ENCODE data around the gene PHACTR3. TPM values are rescaled to one million over a fixed set of nuclear protein-coding genes. Genes with fewer than 3 reads are reported as not detected.

PHACTR3 gene
- total RNA-seq, 1 experiment from 2014 or later: 30.6 TPM

DNA sequence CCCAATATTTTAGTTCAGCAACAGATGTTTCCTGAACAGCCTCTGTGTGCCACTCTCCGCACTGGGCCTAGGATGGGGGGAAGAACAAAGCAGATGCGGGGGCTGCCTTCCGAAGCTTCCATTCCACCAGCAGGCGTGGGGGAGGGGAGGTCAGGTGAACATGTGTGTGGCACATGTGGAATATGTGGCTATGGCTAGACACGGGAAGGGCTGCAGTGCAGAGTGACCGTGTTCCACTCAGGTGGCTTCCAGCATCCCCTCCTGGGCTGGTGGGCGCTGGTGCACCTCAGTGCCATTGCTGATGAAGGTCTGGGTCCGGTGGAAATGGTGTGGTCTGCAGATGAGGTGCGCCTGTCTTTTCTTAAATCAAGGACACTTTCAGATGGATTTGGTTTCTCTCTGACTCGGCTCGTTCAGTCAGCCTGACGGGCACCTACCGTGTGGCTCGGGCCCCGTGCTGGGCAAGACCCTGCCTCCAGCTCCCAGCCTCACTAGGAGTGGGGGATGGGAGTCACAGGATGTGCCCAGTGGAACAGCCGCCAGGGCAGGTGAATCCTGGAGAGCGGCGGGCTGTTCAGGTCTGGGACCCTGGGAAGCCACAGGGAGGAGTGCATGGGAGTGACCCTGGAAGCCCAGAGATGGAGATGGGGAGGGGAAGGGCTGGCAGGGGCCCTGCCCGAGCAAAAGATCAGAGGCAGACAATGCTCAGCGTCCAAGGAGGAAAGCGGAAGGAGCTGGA is 218.1 kb downstream of the PHACTR3 start:
- ChIA-PET CTCF (no interaction called here), POLR2A (ENCODE audit: unreplicated experiment) (no interaction called here)
- Histone ChIP-seq H2AFZ (ENCODE audit: low read length) (no peak overlapping the region), H3K9me3 (ENCODE audit: low read length) (no peaks in the 10 kb centered on the region), H3F3A (ENCODE audit: low read length, unreplicated experiment) (no peaks in the 10 kb centered on the region), H3K79me2 (ENCODE audit: low read length) (no peaks in the 10 kb centered on the region), H3K9ac (ENCODE audit: low read length) (no peak overlapping the region), H4K20me1 (ENCODE audit: low read length) (no peaks in the 10 kb centered on the region), H3K4me3 (ENCODE audit: low read length) (no peak overlapping the region), H3K27me3 (ENCODE audit: low read length) (no peaks in the 10 kb centered on the region), H3K4me2 (ENCODE audit: low read length) (no peak overlapping the region), H3K27ac (ENCODE audit: low read length) (no peak overlapping the region), H3K4me1 (ENCODE audit: insufficient read depth, low read length) (peaks cover 16% of the 10 kb centered on the region), H3K9me2 (replicated peaks; ENCODE audit: low read length) (no peaks in the 10 kb centered on the region), H3K36me3 (ENCODE audit: low read depth, low read length) (no peaks in the 10 kb centered on the region)
- TF ChIP-seq EZH2 (IDR thresholded peaks at IDR 0.05; ENCODE audit: low read length, unreplicated experiment): no peak
- no peak for TF ChIP-seq CTCF (conservative IDR thresholded peaks at IDR 0.05; ENCODE audit: low read depth, low read length)
- ATAC-seq (no peak), DNase-seq (no peak)
- intact Hi-C loops (cut with micrococcal nuclease): no loop called here
- no TSS peak for BruUV-seq (replicated peaks)

GRCh38 chr20:59823030-59823423 is 218.7 kb downstream of the PHACTR3 start:
- DNase-seq (no peak), ATAC-seq (no peak)
- Histone ChIP-seq H3K4me1 (ENCODE audit: insufficient read depth, low read length) (peaks cover 16% of the 10 kb centered on the region), H2AFZ (ENCODE audit: low read length) (no peak overlapping the region), H3K36me3 (ENCODE audit: low read depth, low read length) (no peaks in the 10 kb centered on the region), H3K4me2 (ENCODE audit: low read length) (no peak overlapping the region), H3K4me3 (ENCODE audit: low read length) (no peak overlapping the region), H3K27ac (ENCODE audit: low read length) (no peak overlapping the region), H3K79me2 (ENCODE audit: low read length) (no peaks in the 10 kb centered on the region), H3K9me3 (ENCODE audit: low read length) (no peaks in the 10 kb centered on the region), H3K9me2 (replicated peaks; ENCODE audit: low read length) (no peaks in the 10 kb centered on the region), H3K9ac (ENCODE audit: low read length) (no peak overlapping the region), H4K20me1 (ENCODE audit: low read length) (no peaks in the 10 kb centered on the region), H3K27me3 (ENCODE audit: low read length) (no peaks in the 10 kb centered on the region), H3F3A (ENCODE audit: low read length, unreplicated experiment) (no peaks in the 10 kb centered on the region)
- BruUV-seq (replicated peaks): no TSS peak
- intact Hi-C loops (cut with micrococcal nuclease): no loop called here
- CTCF ChIA-PET: no interaction called here
- TF ChIP-seq EZH2 (IDR thresholded peaks at IDR 0.05; ENCODE audit: low read length, unreplicated experiment) (no peak), CTCF (conservative IDR thresholded peaks at IDR 0.05; ENCODE audit: low read depth, low read length) (no peak), EZH2phosphoT487 (IDR thresholded peaks at IDR 0.05; ENCODE audit: borderline replicate concordance, low read length) (no peak)
- POLR2A ChIA-PET (ENCODE audit: unreplicated experiment): no interaction called here

DNA sequence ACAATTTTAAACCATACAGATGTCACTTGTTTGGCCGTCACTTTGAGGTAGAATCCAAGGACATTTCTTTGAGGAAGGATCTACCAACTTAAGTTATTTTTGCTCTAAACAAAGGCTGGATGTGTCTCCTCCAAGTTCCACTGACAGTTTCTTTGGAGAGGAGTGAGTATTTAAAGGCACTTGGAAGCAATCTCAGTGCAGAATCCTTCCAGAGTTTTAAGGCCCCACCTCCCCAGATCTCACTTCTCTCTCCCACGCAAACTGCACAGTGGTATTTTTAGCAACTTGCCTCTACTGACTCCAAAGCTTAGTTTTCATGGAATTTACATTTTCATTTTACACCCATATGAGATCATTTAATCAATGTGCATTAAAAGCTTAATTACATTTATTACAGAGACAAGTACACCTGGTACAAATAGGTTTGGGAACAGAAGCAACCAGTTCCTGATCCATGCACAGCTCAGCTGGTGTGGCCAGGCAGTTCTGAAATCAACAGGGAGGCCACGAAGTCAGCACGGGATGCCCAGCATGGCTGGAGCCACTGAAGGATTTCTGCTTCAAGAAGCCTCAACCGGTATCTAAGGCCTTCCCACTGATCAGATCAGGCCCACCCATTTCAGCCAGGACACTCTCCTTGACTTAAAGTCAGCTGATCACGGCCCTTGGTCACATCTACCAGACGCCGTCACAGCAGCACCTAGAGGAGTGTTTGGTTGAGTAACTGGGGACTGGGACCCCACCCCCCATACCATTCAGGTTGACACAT is 219.3 kb downstream of the PHACTR3 start:
- DNase-seq (no peak), ATAC-seq (no peak)
- H3K4me3 ChIP-seq (ENCODE audit: low read length): no peak overlapping the region
- ChIA-PET POLR2A (ENCODE audit: unreplicated experiment) (no interaction called here), CTCF (no interaction called here)
- H3K9me2 ChIP-seq (replicated peaks; ENCODE audit: low read length): no peaks in the 10 kb centered on the region
- no TSS peak for BruUV-seq (replicated peaks)
- intact Hi-C loops (cut with micrococcal nuclease): no loop called here
- no peak overlapping the region for H3K9ac ChIP-seq (ENCODE audit: low read length)
- no peak overlapping the region for H3K27ac ChIP-seq (ENCODE audit: low read length)
- no peaks in the 10 kb centered on the region for H3K79me2 ChIP-seq (ENCODE audit: low read length)
- no peak overlapping the region for H3K4me2 ChIP-seq (ENCODE audit: low read length)
- H4K20me1 ChIP-seq (ENCODE audit: low read length): no peaks in the 10 kb centered on the region
- H3K9me3 ChIP-seq (ENCODE audit: low read length): no peaks in the 10 kb centered on the region
- TF ChIP-seq EZH2phosphoT487 (IDR thresholded peaks at IDR 0.05; ENCODE audit: borderline replicate concordance, low read length): no peak
- no peak for TF ChIP-seq CTCF (conservative IDR thresholded peaks at IDR 0.05; ENCODE audit: low read depth, low read length)
- no peak for TF ChIP-seq EZH2 (IDR thresholded peaks at IDR 0.05; ENCODE audit: low read length, unreplicated experiment)
- H2AFZ ChIP-seq (ENCODE audit: low read length): no peak overlapping the region
- no peaks in the 10 kb centered on the region for H3F3A ChIP-seq (ENCODE audit: low read length, unreplicated experiment)
- no peaks in the 10 kb centered on the region for H3K27me3 ChIP-seq (ENCODE audit: low read length)
- peaks cover 16% of the 10 kb centered on the region for H3K4me1 ChIP-seq (ENCODE audit: insufficient read depth, low read length)
- no peaks in the 10 kb centered on the region for H3K36me3 ChIP-seq (ENCODE audit: low read depth, low read length)
